WERI-Rb-1 (cell line): ENCODE data around the gene SNX30.

ENCODE experiments used
- DNase-seq: peaks from one replicate; pipeline ENCODE4 v3.0.0-alpha.2; 2020
- H3K27ac ChIP-seq: fragments of 250-450 bp; sonication (Bioruptor Pico); 2 replicates; pipeline ENCODE4 v1.5.1; 2020; ENCODE audit warnings: mild to moderate bottlenecking, moderate library complexity
- H3K27me3 ChIP-seq: fragments of 250-450 bp; sonication (Bioruptor Pico); 2 replicates; pipeline ENCODE4 v1.5.1; 2021; ENCODE audit warnings: mild to moderate bottlenecking, low read depth, moderate library complexity; ENCODE audit not compliant: insufficient read depth, severe bottlenecking
- H3K36me3 ChIP-seq: fragments of 250-450 bp; sonication (Bioruptor Pico); 2 replicates; pipeline ENCODE4 v1.5.1; 2020; ENCODE audit warnings: mild to moderate bottlenecking, moderate library complexity
- H3K4me3 ChIP-seq: 2 replicates; pipeline ENCODE4 v1.5.1; 2011; ENCODE audit warnings: low read depth, mild to moderate bottlenecking, control low read depth, low read length
- H3K9me3 ChIP-seq: fragments of 250-450 bp; sonication (Bioruptor Pico); 2 replicates; pipeline ENCODE4 v1.5.1; 2021; ENCODE audit warnings: mild to moderate bottlenecking, moderate library complexity; ENCODE audit not compliant: severe bottlenecking
- CTCF ChIP-seq: IDR thresholded peaks from 2 replicates; pipeline ENCODE4 v1.5.1; 2011; ENCODE audit warnings: low read depth, mild to moderate bottlenecking, control low read depth, inconsistent platforms, low read length

The SNX30 gene

GRCh38 chr9:112921549-112921948 lies 171.0 kb downstream of the SNX30 start:
- H3K4me3 ChIP-seq: no peak overlapping the region
- peak; percentile 85 for TF ChIP-seq CTCF
- H3K27me3 ChIP-seq: peaks cover 3% of the 10 kb centered on the region
- H3K27ac ChIP-seq: no peak overlapping the region
- DNase-seq: peak; percentile 48
- H3K9me3 ChIP-seq: no peaks in the 10 kb centered on the region
- no peaks in the 10 kb centered on the region for H3K36me3 ChIP-seq
